GM18909 (cell line): ENCODE measurements around the gene INVS.
"Not testable (repeated sequence)": the region's sequence is repeated elsewhere in the genome, so short reads cannot be mapped to it uniquely, and the experiment has no call there.

Experiments
- ATAC-seq: cut with Tn5 transposase; IDR thresholded peaks from one replicate; pipeline ENCODE4 v1.9.1; 2021; ENCODE audit warnings: mild to moderate bottlenecking; ENCODE audit not compliant: unreplicated experiment, poor library complexity

Gene INVS

GRCh38 chr9:100076256-100076655 lies 22.8 kb upstream of the INVS start:
- ATAC-seq, result not testable (repeated sequence)

- ATAC-seq, result no peak
Measured at GRCh38 chr9:100082782-100083181, 16.3 kb upstream of the INVS start.

GRCh38 chr9:100083448-100084127 lies 15.5 kb upstream of the INVS start:
- ATAC-seq, result peak; percentile 44

- ATAC-seq, result peak; percentile 60
Measured at GRCh38 chr9:100084128-100084453, 15.0 kb upstream of the INVS start.

GRCh38 chr9:100084734-100085133 lies 14.3 kb upstream of the INVS start:
- ATAC-seq, result peak; percentile 88

GRCh38 chr9:100086097-100086635 lies 12.9 kb upstream of the INVS start:
- no peak for ATAC-seq

GRCh38 chr9:100087218-100087617 lies 11.8 kb upstream of the INVS start:
- ATAC-seq, result no peak

GRCh38 chr9:100088202-100088601 lies 10.8 kb upstream of the INVS start:
- ATAC-seq, result no peak

- ATAC-seq, result no peak
Measured at GRCh38 chr9:100090880-100091279, 8.2 kb upstream of the INVS start.

GRCh38 chr9:100091650-100092049 lies 7.4 kb upstream of the INVS start:
- no peak for ATAC-seq

GRCh38 chr9:100092066-100092465 lies 7.0 kb upstream of the INVS start:
- no peak for ATAC-seq

GRCh38 chr9:100094411-100094810 lies 4.6 kb upstream of the INVS start:
- ATAC-seq, result not testable (repeated sequence)

- ATAC-seq, result no peak
Measured at GRCh38 chr9:100096378-100096916, 2.6 kb upstream of the INVS start.

GRCh38 chr9:100098046-100098886 lies 777 bp upstream of the INVS start:
- ATAC-seq, result peak; percentile 17

GRCh38 chr9:100099722-100100042 lies 639 bp downstream of the INVS start:
- peak; percentile 2 for ATAC-seq

- ATAC-seq, result no peak
Measured at GRCh38 chr9:100100146-100100667, 1.2 kb downstream of the INVS start.

- ATAC-seq, result no peak
Measured at GRCh38 chr9:100101608-100102007, 2.6 kb downstream of the INVS start.

- ATAC-seq, result no peak
Measured at GRCh38 chr9:100104314-100104713, 5.3 kb downstream of the INVS start.

GRCh38 chr9:100105861-100106260 lies 6.8 kb downstream of the INVS start:
- ATAC-seq, result no peak

- ATAC-seq, result no peak
Measured at GRCh38 chr9:100106616-100107015, 7.6 kb downstream of the INVS start.

- ATAC-seq, result no peak
Measured at GRCh38 chr9:100108559-100108958, 9.5 kb downstream of the INVS start.
